Body of pancreas (tissue), 4 donors: ENCODE results near the gene RAB6A. TPM values are rescaled to one million over a fixed set of nuclear protein-coding genes. Genes with fewer than 3 reads are reported as not detected.

Experiments used
- ATAC-seq: fragments of 150-250 bp; one replicate; pipeline ENCODE4 v1.9.1; 2016
- DNase-seq, 4 donors: peaks; one replicate each; pipeline ENCODE4 v3.0.0-alpha.2; 2019
- H3K27ac ChIP-seq, 4 donors: fragments of 200-600 bp; sonication (generic); 1 replicate in 3 of 4; 2 replicates in 1 of 4; pipeline versions ENCODE4 v1.5.1 to v1.6.1; 2016 to 2019; ENCODE audit warnings: mild to moderate bottlenecking in 1 of 4, mixed read lengths in 1 of 4, moderate library complexity in 1 of 4
- H3K27me3 ChIP-seq, 2 donors: fragments of 200-600 bp; sonication (generic); one replicate each; pipeline ENCODE4 v1.6.0; 2016; ENCODE audit warnings: mild to moderate bottlenecking in 1 of 2
- H3K36me3 ChIP-seq, 2 donors: fragments of 200-600 bp; sonication (generic); replicated peaks in 1 of 2; 2 replicates each; pipeline ENCODE4 v1.5.1; 2016; ENCODE audit warnings: low read depth in 2 of 2; ENCODE audit not compliant: insufficient read depth in 1 of 2
- H3K4me1 ChIP-seq: fragments of 200-600 bp; sonication (generic); one replicate; pipeline ENCODE4 v1.6.0; 2016
- H3K4me3 ChIP-seq, 2 donors: fragments of 200-600 bp; sonication (generic); 1 replicate in 1 of 2; 2 replicates in 1 of 2; pipeline ENCODE4 v1.5.1; 2016 to 2019
- H3K9me3 ChIP-seq, 3 donors: fragments of 200-600 bp; sonication (generic); 1 replicate in 2 of 3; 2 replicates in 1 of 3; pipeline ENCODE4 v1.5.1; 2016
- POLR2A ChIP-seq, 3 donors: fragments of 450-650 bp; IDR thresholded peaks; one replicate each; pipeline ENCODE4 v1.6.1; 2016; ENCODE audit warnings: antibody characterized with exemption in 3 of 3, mild to moderate bottlenecking in 2 of 3
- WGBS, 2 donors: methylation state at CpG; one replicate each; pipeline ENCODE4 v1.1.5; 2017; 5-methylcytosine and 5-hydroxymethylcytosine counted together
- intact Hi-C: fragments of 100-400 bp; cut with DNase I; formaldehyde crosslinking; loops from one replicate; pipeline ENCODE4 v1.15.1; 2023
- total RNA-seq, 2 donors: library from RNA; depleted of rRNA; stranded (reverse); fragments of >200 nt; gene quantifications; one replicate each; pipeline ENCODE4 v1.1.0, GENCODE V29; 2016
- TF ChIP-seq, protein P1 (sequence below), 7 experiments: fragments of 450-650 bp in 4 of 7; fragments of 200-600 bp in 3 of 7; sonication (generic) in 3 of 7; IDR thresholded peaks; one replicate each; pipeline ENCODE4 v1.5.1; 2016 to 2019; ENCODE audit warnings: antibody characterized with exemption in 7 of 7

RAB6A gene
- total RNA-seq, 2 donors from 2014 or later: 54.5 to 92.0 TPM

DNA sequence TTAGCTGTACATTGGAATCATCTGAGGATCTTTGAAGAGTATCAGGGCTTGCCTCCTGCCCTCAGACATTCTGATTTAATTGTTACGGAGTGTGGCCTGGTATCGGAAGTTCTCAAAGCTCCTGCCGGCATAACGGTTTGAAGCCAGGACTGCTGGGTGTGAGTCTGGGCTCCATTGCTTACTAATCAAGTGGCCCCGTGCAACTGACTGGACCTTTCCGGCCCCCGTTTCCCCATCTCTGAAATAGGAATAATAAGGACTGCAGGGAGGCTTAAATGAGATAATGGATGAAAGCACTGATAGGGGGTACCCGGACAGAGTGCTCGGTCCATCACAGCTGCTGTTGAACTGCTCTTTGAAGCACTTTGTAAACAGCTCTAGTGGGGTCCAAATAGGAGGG, 112.8 kb downstream of the RAB6A start:
- Histone ChIP-seq H3K36me3 (no peaks in the 10 kb centered on the region), H3K4me1 (peaks cover 18% of the 10 kb centered on the region), H3K27ac (peak overlapping the region in 3 of 4 donors; percentile 4 to 59 (median 51)), H3K9me3 (no peaks in the 10 kb centered on the region), H3K27me3 (no peaks in the 10 kb centered on the region), H3K4me3 (no peak overlapping the region)
- intact Hi-C loops: no loop called here
- no peak for ATAC-seq
- WGBS, 2 donors: 83 to 90% methylated on average over 9 of the region's 9 CpGs
- no peak for TF ChIP-seq POLR2A (IDR thresholded peaks at IDR 0.05)
- TF ChIP-seq, protein P1, sequence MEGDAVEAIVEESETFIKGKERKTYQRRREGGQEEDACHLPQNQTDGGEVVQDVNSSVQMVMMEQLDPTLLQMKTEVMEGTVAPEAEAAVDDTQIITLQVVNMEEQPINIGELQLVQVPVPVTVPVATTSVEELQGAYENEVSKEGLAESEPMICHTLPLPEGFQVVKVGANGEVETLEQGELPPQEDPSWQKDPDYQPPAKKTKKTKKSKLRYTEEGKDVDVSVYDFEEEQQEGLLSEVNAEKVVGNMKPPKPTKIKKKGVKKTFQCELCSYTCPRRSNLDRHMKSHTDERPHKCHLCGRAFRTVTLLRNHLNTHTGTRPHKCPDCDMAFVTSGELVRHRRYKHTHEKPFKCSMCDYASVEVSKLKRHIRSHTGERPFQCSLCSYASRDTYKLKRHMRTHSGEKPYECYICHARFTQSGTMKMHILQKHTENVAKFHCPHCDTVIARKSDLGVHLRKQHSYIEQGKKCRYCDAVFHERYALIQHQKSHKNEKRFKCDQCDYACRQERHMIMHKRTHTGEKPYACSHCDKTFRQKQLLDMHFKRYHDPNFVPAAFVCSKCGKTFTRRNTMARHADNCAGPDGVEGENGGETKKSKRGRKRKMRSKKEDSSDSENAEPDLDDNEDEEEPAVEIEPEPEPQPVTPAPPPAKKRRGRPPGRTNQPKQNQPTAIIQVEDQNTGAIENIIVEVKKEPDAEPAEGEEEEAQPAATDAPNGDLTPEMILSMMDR (IDR thresholded peaks at IDR 0.05): no peak
- no peak for DNase-seq

DNA sequence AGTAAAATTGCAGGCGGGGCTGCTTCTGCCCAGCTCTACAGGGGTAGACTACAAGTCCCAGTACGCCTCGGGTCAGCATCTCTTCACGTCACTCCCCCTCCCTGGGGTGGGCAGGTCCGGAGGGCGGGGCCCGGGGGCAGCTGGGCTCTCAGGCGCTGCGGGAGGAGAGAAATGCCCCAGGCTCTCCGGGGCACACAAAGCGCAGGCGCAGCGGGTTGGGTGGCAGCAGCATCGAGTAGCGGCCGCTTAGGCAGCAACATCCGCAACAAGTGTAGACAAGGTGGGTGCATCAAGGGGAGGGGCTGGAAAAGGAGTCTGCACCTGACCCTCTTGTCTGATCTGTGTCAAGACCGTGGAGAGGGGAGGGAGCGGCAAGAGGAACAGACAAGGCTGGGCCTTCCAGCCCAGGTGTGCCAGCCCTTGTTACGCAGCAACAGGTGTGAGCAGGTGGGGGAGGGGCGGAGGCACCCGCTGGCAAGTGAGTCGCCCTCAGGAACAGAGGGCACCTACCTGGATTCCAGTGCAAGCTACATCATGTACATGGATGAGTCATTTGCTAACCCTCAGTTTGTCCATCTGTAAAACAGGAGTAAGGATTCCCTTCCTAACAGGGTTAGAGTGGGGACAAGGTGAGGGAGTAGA, 113.3 kb downstream of the RAB6A start:
- H3K9me3 ChIP-seq: no peaks in the 10 kb centered on the region
- intact Hi-C loops: no loop called here
- TF ChIP-seq, protein P1 (IDR thresholded peaks at IDR 0.05): peak in 1 of 7 experiments; percentile 3
- peak; percentile 16 to 61 (median 55) for TF ChIP-seq POLR2A (IDR thresholded peaks at IDR 0.05)
- peak overlapping the region; percentile 4 to 62 (median 55) for H3K27ac ChIP-seq
- H3K4me3 ChIP-seq: no peak overlapping the region
- 3 to 8% methylated on average over 21 to 23 of the region's 23 CpGs for WGBS, 2 donors
- H3K4me1 ChIP-seq: peaks cover 18% of the 10 kb centered on the region
- DNase-seq: peak; percentile 92 to 95 (median 94)
- no peaks in the 10 kb centered on the region for H3K36me3 ChIP-seq
- peak; percentile 96 for ATAC-seq
- no peaks in the 10 kb centered on the region for H3K27me3 ChIP-seq

DNA sequence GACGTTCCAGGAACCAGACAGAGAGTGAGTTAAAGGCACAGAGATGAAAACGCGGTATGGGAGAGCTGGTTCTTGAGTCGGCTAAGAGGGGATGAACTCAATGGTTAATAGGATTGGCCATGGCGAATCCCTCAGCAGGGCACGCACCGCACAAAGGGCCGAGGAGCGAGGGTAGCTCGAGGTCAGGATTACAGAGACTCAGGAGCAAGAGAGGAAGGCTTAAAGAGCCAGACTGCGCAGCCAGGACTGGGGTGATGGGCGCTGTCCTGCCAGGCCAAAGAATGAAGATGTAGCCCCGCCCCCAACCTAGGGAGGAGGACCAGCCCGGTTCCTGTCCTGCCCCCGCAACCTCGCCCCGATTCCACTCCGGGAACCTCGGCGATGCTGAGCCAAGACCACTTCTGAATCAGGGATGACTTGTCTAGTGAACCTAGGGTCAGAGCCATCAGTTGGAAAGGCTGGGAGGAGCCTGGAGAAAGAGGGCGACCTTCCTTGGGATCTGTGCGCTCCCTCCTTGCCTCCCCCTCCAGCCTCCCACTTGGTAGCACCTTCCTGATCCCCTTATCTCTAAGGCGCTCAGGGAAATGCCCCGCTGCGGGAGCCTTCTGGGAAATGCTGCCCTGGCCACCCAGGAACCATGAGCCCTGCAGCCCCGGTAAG, 114.8 kb downstream of the RAB6A start, which contains the start of gene PLEKHB1:
PLEKHB1 (plus strand) TSS at position 610 of the 660 bp plus-strand sequence; CDS start at position 638, 28 bp downstream.
- Histone ChIP-seq H3K27ac (peak within 1 kb of the TSS in 1 of 4 donors; percentile 62), H3K4me3 (no peak within 1 kb of the TSS), H3K27me3 (no peaks in the 10 kb centered on the region), H3K36me3 (no peaks in the 10 kb centered on the region), H3K4me1 (peaks cover 7% of the 10 kb centered on the region), H3K9me3 (no peaks in the 10 kb centered on the region)
- no peak for DNase-seq
- 61 to 63% methylated on average over 17 to 24 of the region's 26 CpGs for WGBS, 2 donors
- TF ChIP-seq POLR2A (IDR thresholded peaks at IDR 0.05): no peak
- intact Hi-C loops: no loop called here
- ATAC-seq: no peak

DNA sequence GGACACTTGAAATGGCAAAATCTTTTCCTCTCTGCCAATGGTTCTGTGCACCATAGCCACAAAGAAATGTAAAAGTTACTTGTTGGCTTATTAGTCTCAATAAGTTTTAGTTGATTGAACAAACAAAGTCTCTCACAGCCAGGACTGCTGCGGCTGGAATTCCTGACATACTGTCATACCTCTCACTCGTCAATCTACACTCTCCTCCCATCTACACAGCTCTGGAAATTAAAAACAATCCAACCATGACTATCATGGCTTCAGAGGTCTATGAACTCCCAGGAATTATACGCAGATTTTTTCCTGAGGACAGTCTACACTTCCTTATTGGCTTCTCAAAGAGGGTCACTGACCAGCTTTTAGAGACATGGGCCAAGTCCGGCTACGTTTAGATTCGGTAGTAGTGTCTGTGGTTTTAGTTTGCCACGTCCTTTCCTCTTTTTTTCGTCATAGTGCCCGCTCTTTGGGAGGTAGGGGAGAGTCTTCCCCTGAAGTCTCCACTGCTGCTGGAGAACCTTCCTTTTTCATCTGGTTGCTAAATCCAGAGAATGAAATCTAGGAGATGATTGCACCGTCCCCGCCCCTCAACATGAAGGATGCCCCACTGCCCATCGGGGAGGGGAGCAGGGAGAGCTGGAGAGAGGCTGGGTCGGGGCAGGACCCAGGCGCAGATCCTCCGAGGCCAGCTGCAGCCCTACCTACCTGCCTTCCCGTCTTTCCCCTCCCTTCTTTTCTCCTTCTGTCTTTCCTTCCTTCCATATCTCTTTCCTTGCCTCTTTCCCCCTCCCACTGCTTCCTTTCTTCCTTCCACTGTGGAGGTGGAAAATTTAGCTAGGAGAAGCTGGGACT, 115.5 kb downstream of the RAB6A start:
- TF ChIP-seq, protein P1 (IDR thresholded peaks at IDR 0.05): no peak
- no peak for TF ChIP-seq POLR2A (IDR thresholded peaks at IDR 0.05)
- intact Hi-C loops: no loop called here

DNA sequence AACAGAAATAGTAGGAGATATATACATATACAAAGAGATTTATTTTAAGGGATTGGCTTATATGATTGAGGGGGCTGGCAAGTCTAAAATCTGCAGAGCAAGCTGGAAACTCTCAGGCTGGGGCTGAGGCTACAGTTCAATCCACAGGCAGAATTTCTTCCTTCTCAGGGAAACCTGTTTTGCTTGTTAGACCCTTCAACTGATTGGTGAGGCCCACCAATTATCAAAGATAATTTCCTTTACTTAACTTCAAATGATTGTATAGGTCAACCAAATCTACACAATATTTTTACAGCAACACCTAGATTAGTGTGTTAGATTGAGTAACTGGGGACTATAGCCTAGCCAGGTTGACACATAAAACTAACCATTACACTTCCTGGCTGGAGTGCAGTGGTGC, 119.2 kb downstream of the RAB6A start:
- no peak for DNase-seq
- ATAC-seq: no peak
- intact Hi-C loops: no loop called here
- Histone ChIP-seq H3K9me3 (no peaks in the 10 kb centered on the region), H3K36me3 (no peaks in the 10 kb centered on the region), H3K4me1 (no peaks in the 10 kb centered on the region), H3K4me3 (no peak overlapping the region), H3K27me3 (no peaks in the 10 kb centered on the region), H3K27ac (no peak overlapping the region)
- TF ChIP-seq, protein P1 (IDR thresholded peaks at IDR 0.05): no peak

More for the DNA sequence above, 115.5 kb downstream of the RAB6A start:
- Histone ChIP-seq H3K27me3 (no peaks in the 10 kb centered on the region), H3K9me3 (no peaks in the 10 kb centered on the region), H3K4me1 (peaks cover 7% of the 10 kb centered on the region), H3K36me3 (no peaks in the 10 kb centered on the region), H3K4me3 (no peak overlapping the region), H3K27ac (no peak overlapping the region)
- ATAC-seq (no peak), DNase-seq (no peak)
- WGBS, 2 donors: 55 to 56% methylated on average over 16 of the region's 16 CpGs
